GM23338 (cell line): ENCODE measurements around the gene NPAS3. TPM values are rescaled to one million over a fixed set of nuclear protein-coding genes. Genes with fewer than 3 reads are reported as not detected.

ENCODE experiments used
- ATAC-seq: fragments of 200-7000 bp; cut with Tn5 transposase; 3 replicates; pipeline ENCODE4 v1.9.1; 2020
- DNase-seq: peaks from one replicate; pipeline ENCODE4 v3.0.0-alpha.2; 2015; ENCODE audit warnings: low spot score
- H2AFZ ChIP-seq: fragments of 200-600 bp; sonication (generic); 2 replicates; pipeline ENCODE4 v1.8.0; 2016; ENCODE audit warnings: antibody characterized with exemption, mild to moderate bottlenecking, moderate library complexity
- H3F3A ChIP-seq: fragments of 200-600 bp; sonication (generic); replicated peaks from 2 replicates; pipeline ENCODE4 v1.8.0; 2017; ENCODE audit warnings: antibody characterized with exemption, mixed run types, low read depth
- H3K27ac ChIP-seq: fragments of 200-600 bp; sonication (generic); 2 replicates; pipeline ENCODE4 v1.6.1; 2016; ENCODE audit warnings: low read depth
- H3K27me3 ChIP-seq: fragments of 200-600 bp; sonication (generic); 2 replicates; pipeline ENCODE4 v1.8.0; 2016; ENCODE audit warnings: mild to moderate bottlenecking, mixed run types, moderate library complexity; ENCODE audit not compliant: insufficient read depth
- H3K36me3 ChIP-seq: fragments of 200-600 bp; sonication (generic); 2 replicates; pipeline ENCODE4 v1.8.0; 2016; ENCODE audit warnings: mild to moderate bottlenecking; ENCODE audit not compliant: insufficient read depth
- H3K4me1 ChIP-seq: fragments of 200-600 bp; sonication (generic); 2 replicates; pipeline ENCODE4 v1.8.0; 2016; ENCODE audit warnings: mild to moderate bottlenecking, moderate library complexity; ENCODE audit not compliant: insufficient read depth
- H3K4me2 ChIP-seq: fragments of 200-600 bp; sonication (generic); 2 replicates; pipeline ENCODE4 v1.7.1; 2017; ENCODE audit warnings: mixed run types
- H3K4me3 ChIP-seq: fragments of 200-600 bp; sonication (generic); 2 replicates; pipeline ENCODE4 v1.6.1; 2016; ENCODE audit warnings: mixed run types
- H3K79me2 ChIP-seq: fragments of 200-600 bp; sonication (generic); replicated peaks from 2 replicates; pipeline ENCODE4 v1.8.0; 2017; ENCODE audit warnings: mild to moderate bottlenecking; ENCODE audit not compliant: insufficient read depth
- H3K9me2 ChIP-seq: fragments of 200-600 bp; sonication (generic); 2 replicates; pipeline ENCODE4 v1.8.0; 2017; ENCODE audit not compliant: insufficient read depth
- H4K20me1 ChIP-seq: fragments of 200-600 bp; sonication (generic); replicated peaks from 2 replicates; pipeline ENCODE4 v1.8.0; 2017; ENCODE audit warnings: mild to moderate bottlenecking; ENCODE audit not compliant: insufficient read depth
- H3K27ac Mint-ChIP-seq: 2 replicates; pipeline ENCODE4 v1.8.0; 2020; ENCODE audit warnings: inconsistent platforms, mild to moderate bottlenecking, moderate library complexity, mixed read lengths
- H3K27me3 Mint-ChIP-seq: 3 replicates; pipeline ENCODE4 v1.8.0; 2022; ENCODE audit warnings: low read depth, mild to moderate bottlenecking, moderate library complexity, mixed read lengths, inconsistent platforms; ENCODE audit not compliant: insufficient read depth, poor library complexity
- H3K36me3 Mint-ChIP-seq: 3 replicates; pipeline ENCODE4 v1.8.0; 2021; ENCODE audit warnings: low read depth, mild to moderate bottlenecking, inconsistent platforms, moderate library complexity, mixed read lengths
- H3K4me1 Mint-ChIP-seq: 3 replicates; pipeline ENCODE4 v1.8.0; 2020; ENCODE audit warnings: mild to moderate bottlenecking, inconsistent platforms, mixed read lengths
- H3K4me3 Mint-ChIP-seq: 3 replicates; pipeline ENCODE4 v1.8.0; 2021; ENCODE audit warnings: moderate library complexity, mild to moderate bottlenecking, inconsistent platforms, mixed read lengths
- H3K9me3 Mint-ChIP-seq: 3 replicates; pipeline ENCODE4 v1.8.0; 2020; ENCODE audit warnings: moderate library complexity, mild to moderate bottlenecking, inconsistent platforms, mixed read lengths
- CREB1 ChIP-seq: fragments of 250-450 bp; sonication (Bioruptor Pico); IDR thresholded peaks from 2 replicates; pipeline ENCODE4 v1.5.0; 2020; ENCODE audit warnings: low read depth, mild to moderate bottlenecking, moderate library complexity
- EZH2 ChIP-seq: fragments of 200-600 bp; sonication (generic); IDR thresholded peaks from one replicate; pipeline ENCODE4 v1.8.0; 2017; ENCODE audit warnings: antibody characterized with exemption, mild to moderate bottlenecking, low read depth; ENCODE audit not compliant: unreplicated experiment
- EZH2phosphoT487 ChIP-seq: fragments of 200-600 bp; sonication (generic); IDR thresholded peaks from one replicate; pipeline ENCODE4 v1.8.1; 2018; ENCODE audit warnings: antibody characterized with exemption; ENCODE audit not compliant: unreplicated experiment
- JUNB ChIP-seq: IDR thresholded peaks from one replicate; pipeline ENCODE4 v1.6.1; 2016; ENCODE audit warnings: antibody characterized with exemption; ENCODE audit not compliant: unreplicated experiment
- NANOG ChIP-seq: IDR thresholded peaks from 2 replicates; pipeline ENCODE4 v1.6.1; 2016; ENCODE audit warnings: antibody characterized with exemption, borderline replicate concordance
- POLR2AphosphoS5 ChIP-seq: IDR thresholded peaks from 2 replicates; pipeline ENCODE4 v1.6.1; 2016; ENCODE audit warnings: antibody characterized with exemption, low read depth
- STAT1 ChIP-seq: IDR thresholded peaks from one replicate; pipeline ENCODE4 v1.6.1; 2016; ENCODE audit warnings: antibody characterized with exemption; ENCODE audit not compliant: unreplicated experiment
- ZNF114 ChIP-seq: fragments of 250-450 bp; sonication (Bioruptor Pico); IDR thresholded peaks from 2 replicates; pipeline ENCODE4 v1.5.0; 2020; ENCODE audit warnings: mild to moderate bottlenecking, moderate library complexity
- ZNF331 ChIP-seq: fragments of 250-450 bp; sonication (Bioruptor Pico); IDR thresholded peaks from 2 replicates; pipeline ENCODE4 v1.5.0; 2020; ENCODE audit warnings: low read depth, mild to moderate bottlenecking, moderate library complexity
- polyA plus RNA-seq: library from polyadenylated mRNA; unstranded; fragments of >200 nt; fragmentation: Nextera tagmentation; extraction: Ambion mirVana; gene quantifications from 2 replicates; pipeline ENCODE4 v1.2.1, GENCODE V29; 2016
- total RNA-seq: library from RNA; depleted of rRNA; stranded (reverse); fragments of >200 nt; shearing (Covaris generic); gene quantifications from 2 replicates; pipeline ENCODE4 v1.2.3, GENCODE V29; 2014
- TF ChIP-seq, protein P1 (sequence below), 2 experiments: fragments of 200-600 bp in 1 of 2; sonication (generic) in 1 of 2; conservative IDR thresholded peaks; 2 replicates each; pipeline versions ENCODE4 v1.5.1 to v1.6.1; 2016 to 2017; ENCODE audit warnings: antibody characterized with exemption in 2 of 2, low read depth in 2 of 2, mild to moderate bottlenecking in 2 of 2, moderate library complexity in 1 of 2
- TF ChIP-seq, protein P2 (sequence below): IDR thresholded peaks from one replicate; pipeline ENCODE4 v1.6.1; 2018; ENCODE audit warnings: antibody characterized with exemption; ENCODE audit not compliant: unreplicated experiment
- TF ChIP-seq, protein P3 (sequence below): IDR thresholded peaks from 2 replicates; pipeline ENCODE4 v1.6.1; 2016; ENCODE audit warnings: antibody characterized with exemption

Gene NPAS3
- total and polyA plus RNA-seq, 2 experiments from 2014 or later, result 0.17 to 0.19 TPM

DNA sequence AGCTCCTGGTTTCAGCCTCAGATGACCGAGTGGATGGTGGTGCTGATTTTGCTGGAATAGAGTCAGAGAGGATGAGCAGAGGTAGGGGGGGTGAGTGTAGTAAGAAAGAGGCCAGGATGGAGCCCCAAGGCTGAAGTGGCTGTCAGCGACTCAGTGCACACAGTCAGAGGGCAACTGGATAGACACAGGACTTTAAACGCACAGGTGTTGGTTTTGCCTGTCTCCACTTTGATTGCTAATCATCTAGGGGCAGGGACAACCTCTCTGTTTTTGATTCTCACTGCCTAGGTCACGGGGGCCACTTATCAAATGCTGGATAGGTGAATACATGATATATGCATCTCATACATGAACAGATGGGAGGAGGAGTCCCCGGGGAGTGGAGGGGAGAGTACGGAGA, 912.7 kb downstream of the NPAS3 start (continued):
- TF ChIP-seq, protein P1, sequence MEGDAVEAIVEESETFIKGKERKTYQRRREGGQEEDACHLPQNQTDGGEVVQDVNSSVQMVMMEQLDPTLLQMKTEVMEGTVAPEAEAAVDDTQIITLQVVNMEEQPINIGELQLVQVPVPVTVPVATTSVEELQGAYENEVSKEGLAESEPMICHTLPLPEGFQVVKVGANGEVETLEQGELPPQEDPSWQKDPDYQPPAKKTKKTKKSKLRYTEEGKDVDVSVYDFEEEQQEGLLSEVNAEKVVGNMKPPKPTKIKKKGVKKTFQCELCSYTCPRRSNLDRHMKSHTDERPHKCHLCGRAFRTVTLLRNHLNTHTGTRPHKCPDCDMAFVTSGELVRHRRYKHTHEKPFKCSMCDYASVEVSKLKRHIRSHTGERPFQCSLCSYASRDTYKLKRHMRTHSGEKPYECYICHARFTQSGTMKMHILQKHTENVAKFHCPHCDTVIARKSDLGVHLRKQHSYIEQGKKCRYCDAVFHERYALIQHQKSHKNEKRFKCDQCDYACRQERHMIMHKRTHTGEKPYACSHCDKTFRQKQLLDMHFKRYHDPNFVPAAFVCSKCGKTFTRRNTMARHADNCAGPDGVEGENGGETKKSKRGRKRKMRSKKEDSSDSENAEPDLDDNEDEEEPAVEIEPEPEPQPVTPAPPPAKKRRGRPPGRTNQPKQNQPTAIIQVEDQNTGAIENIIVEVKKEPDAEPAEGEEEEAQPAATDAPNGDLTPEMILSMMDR (conservative IDR thresholded peaks at IDR 0.05; ENCODE audit: low read depth in 2 of 2), result no peak
- TF ChIP-seq EZH2, result no peak
- no peak for TF ChIP-seq EZH2phosphoT487
- TF ChIP-seq ZNF331 (CRISPR knock-in tag), result no peak
- TF ChIP-seq, protein P2, sequence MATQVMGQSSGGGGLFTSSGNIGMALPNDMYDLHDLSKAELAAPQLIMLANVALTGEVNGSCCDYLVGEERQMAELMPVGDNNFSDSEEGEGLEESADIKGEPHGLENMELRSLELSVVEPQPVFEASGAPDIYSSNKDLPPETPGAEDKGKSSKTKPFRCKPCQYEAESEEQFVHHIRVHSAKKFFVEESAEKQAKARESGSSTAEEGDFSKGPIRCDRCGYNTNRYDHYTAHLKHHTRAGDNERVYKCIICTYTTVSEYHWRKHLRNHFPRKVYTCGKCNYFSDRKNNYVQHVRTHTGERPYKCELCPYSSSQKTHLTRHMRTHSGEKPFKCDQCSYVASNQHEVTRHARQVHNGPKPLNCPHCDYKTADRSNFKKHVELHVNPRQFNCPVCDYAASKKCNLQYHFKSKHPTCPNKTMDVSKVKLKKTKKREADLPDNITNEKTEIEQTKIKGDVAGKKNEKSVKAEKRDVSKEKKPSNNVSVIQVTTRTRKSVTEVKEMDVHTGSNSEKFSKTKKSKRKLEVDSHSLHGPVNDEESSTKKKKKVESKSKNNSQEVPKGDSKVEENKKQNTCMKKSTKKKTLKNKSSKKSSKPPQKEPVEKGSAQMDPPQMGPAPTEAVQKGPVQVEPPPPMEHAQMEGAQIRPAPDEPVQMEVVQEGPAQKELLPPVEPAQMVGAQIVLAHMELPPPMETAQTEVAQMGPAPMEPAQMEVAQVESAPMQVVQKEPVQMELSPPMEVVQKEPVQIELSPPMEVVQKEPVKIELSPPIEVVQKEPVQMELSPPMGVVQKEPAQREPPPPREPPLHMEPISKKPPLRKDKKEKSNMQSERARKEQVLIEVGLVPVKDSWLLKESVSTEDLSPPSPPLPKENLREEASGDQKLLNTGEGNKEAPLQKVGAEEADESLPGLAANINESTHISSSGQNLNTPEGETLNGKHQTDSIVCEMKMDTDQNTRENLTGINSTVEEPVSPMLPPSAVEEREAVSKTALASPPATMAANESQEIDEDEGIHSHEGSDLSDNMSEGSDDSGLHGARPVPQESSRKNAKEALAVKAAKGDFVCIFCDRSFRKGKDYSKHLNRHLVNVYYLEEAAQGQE, result no peak

DNA sequence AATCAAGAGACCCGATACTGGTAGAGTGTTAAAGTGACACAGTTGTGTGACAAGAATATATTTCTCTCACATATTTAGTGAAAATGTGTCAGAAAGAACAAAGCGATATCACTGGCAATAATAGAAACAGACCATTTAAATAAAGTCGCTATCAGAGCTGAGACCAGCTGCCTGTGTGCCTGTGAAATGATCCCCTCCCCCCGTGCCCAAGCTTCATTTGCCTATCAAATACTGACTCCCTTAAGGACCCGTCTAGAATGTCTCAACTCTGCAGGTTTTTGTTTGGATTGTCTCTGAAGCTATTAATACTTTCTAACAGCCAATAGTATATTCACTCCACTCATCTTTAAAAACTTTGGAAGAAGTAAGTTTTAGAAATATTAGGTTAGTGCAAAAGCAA, 913.3 kb downstream of the NPAS3 start:
- peaks cover 4% of the 10 kb centered on the region for H3K27me3 Mint-ChIP-seq
- Histone ChIP-seq H3K79me2 (no peaks in the 10 kb centered on the region), H4K20me1 (no peaks in the 10 kb centered on the region), H3K36me3 (no peaks in the 10 kb centered on the region), H3K27ac (no peak overlapping the region), H3K27me3 (no peaks in the 10 kb centered on the region), H3K4me2 (peak overlapping the region; percentile 25; the same call in 1 of the 2 replicates), H3K4me1 (peaks cover 25% of the 10 kb centered on the region), H2AFZ (no peak overlapping the region), H3K4me3 (no peak overlapping the region), H3F3A (no peaks in the 10 kb centered on the region), H3K9me2 (no peaks in the 10 kb centered on the region)
- DNase-seq (peak; percentile 23), ATAC-seq (peak; percentile 9; the same call in 1 of the 3 replicates)
- no peaks in the 10 kb centered on the region for H3K36me3 Mint-ChIP-seq
- no peak overlapping the region for H3K27ac Mint-ChIP-seq
- no peak overlapping the region for H3K4me3 Mint-ChIP-seq
- no peaks in the 10 kb centered on the region for H3K9me3 Mint-ChIP-seq
- peaks cover 31% of the 10 kb centered on the region for H3K4me1 Mint-ChIP-seq
- TF ChIP-seq, protein P1 (conservative IDR thresholded peaks at IDR 0.05; ENCODE audit: low read depth in 2 of 2), result no peak
- no peak for TF ChIP-seq EZH2
- TF ChIP-seq JUNB, result no peak
- no peak for TF ChIP-seq ZNF331 (CRISPR knock-in tag)
- TF ChIP-seq CREB1 (CRISPR knock-in tag), result no peak
- no peak for TF ChIP-seq STAT1
- TF ChIP-seq POLR2AphosphoS5, result no peak
- TF ChIP-seq, protein P3, sequence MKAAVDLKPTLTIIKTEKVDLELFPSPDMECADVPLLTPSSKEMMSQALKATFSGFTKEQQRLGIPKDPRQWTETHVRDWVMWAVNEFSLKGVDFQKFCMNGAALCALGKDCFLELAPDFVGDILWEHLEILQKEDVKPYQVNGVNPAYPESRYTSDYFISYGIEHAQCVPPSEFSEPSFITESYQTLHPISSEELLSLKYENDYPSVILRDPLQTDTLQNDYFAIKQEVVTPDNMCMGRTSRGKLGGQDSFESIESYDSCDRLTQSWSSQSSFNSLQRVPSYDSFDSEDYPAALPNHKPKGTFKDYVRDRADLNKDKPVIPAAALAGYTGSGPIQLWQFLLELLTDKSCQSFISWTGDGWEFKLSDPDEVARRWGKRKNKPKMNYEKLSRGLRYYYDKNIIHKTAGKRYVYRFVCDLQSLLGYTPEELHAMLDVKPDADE, result no peak
- no peak for TF ChIP-seq ZNF114 (CRISPR knock-in tag)
- no peak for TF ChIP-seq NANOG
